ENCODE data around the gene SLC22A7.
"Not testable (repeated sequence)": the region's sequence is repeated elsewhere in the genome, so short reads cannot be mapped to it uniquely, and the experiment has no call there.

SLC22A7 gene

GRCh38 chr6:43347444-43347843 lies 49.4 kb downstream of the SLC22A7 start:
- no peak for DNase-seq

GRCh38 chr6:43351951-43352350 lies 53.9 kb downstream of the SLC22A7 start:
- DNase-seq, result not testable (repeated sequence)
